Breast epithelium (tissue), 3 donors: ENCODE results near the gene ADAM30.

ENCODE experiments used
- POLR2A ChIP-seq: fragments of 450-650 bp; IDR thresholded peaks from one replicate; pipeline ENCODE4 v1.6.1; 2016; ENCODE audit warnings: antibody characterized with exemption, mild to moderate bottlenecking, moderate library complexity
- POLR2AphosphoS5 ChIP-seq, 3 donors: sonication (generic); formaldehyde crosslinking; IDR thresholded peaks; one replicate each; pipeline ENCODE4 v1.6.1; 2017; ENCODE audit warnings: antibody characterized with exemption in 3 of 3
- TF ChIP-seq, protein P1 (sequence below), 3 donors: fragments of 450-650 bp; IDR thresholded peaks; one replicate each; pipeline ENCODE4 v1.5.1; 2016 to 2017; ENCODE audit warnings: antibody characterized with exemption in 3 of 3, mild to moderate bottlenecking in 3 of 3, moderate library complexity in 3 of 3

DNA sequence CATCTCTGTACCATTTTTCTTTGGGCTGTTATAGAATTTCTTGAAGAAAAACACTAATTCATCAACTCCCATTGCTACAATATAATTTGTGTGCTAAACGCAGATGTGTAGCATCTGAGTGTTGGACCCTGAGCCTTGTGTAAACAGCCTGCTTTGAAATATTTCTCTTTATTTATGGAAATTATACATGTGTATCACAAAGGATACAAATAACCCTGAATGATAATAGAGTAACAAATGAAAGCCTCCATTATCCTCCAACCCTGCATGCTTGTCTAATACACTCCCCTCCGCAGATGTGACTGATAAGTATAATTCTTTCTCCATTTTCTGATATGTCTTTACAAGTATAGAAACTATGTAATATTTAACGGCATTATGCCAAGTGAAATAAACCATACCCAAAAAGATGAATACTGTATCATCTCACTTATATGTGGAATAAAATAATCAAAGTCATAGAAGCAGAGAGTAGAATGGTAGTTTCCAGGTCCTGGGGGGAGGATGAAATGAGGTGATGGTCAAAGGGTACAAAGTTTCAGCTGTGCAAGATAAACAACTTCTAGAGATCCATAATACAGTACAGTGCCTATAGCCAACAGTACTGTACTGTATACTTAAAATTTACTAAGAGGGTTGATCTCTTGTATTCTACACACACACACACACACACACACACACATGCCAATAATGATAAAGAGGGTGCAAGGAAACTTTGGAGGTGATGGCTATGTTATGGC is 2.8 kb upstream of the ADAM30 start:
- TF ChIP-seq POLR2A (no peak), POLR2AphosphoS5 (IDR thresholded peaks at IDR 0.05) (no peak)
- TF ChIP-seq, protein P1, sequence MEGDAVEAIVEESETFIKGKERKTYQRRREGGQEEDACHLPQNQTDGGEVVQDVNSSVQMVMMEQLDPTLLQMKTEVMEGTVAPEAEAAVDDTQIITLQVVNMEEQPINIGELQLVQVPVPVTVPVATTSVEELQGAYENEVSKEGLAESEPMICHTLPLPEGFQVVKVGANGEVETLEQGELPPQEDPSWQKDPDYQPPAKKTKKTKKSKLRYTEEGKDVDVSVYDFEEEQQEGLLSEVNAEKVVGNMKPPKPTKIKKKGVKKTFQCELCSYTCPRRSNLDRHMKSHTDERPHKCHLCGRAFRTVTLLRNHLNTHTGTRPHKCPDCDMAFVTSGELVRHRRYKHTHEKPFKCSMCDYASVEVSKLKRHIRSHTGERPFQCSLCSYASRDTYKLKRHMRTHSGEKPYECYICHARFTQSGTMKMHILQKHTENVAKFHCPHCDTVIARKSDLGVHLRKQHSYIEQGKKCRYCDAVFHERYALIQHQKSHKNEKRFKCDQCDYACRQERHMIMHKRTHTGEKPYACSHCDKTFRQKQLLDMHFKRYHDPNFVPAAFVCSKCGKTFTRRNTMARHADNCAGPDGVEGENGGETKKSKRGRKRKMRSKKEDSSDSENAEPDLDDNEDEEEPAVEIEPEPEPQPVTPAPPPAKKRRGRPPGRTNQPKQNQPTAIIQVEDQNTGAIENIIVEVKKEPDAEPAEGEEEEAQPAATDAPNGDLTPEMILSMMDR (IDR thresholded peaks at IDR 0.05) = no peak
